ENCODE measurements around the gene ABHD2.
"Not testable (repeated sequence)": the region's sequence is repeated elsewhere in the genome, so short reads cannot be mapped to it uniquely, and the experiment has no call there.

ABHD2 gene

DNA sequence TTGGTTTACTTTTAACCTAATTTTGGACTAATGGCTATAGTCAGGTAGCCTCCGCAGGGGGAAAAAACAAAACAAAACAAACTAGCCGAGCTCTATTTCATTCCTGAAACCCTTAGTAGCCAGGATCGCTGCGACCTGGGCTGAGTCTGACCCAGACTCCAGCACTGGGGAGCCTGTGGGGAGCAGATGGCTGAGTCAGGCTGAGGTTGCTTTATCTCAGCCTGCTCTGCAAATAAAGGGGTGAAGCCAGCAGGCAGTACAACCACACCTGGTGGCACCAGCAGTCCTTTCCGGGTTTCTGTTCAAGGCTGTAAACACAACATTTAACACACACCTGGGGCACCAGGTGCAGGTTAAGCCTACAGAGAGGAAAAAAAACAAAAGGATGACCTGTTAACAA lies 27.3 kb downstream of the ABHD2 start:
- DNase-seq (ENCODE audit: low read depth, low spot score) = no peak
- POLR2A ChIA-PET = interaction anchor here (0.5 to 1.2 kb wide), 2 partner anchors 17 to 28 kb away, joined by 3 to 4 read pairs; partner anchors contain the start of gene ABHD2
- CTCF ChIA-PET = interaction anchor here (1.0 to 2.0 kb wide), 7 partner anchors 8 to 237 kb away, joined by 3 to 12 read pairs (median 3); no protein-coding TSS in a partner anchor
- no peak for TF ChIP-seq CTCF (IDR thresholded peaks at IDR 0.05; ENCODE audit: insufficient read depth, low read length, missing control alignments)
- no peak overlapping the region for H3K4me3 ChIP-seq (ENCODE audit: low read depth, low read length)

GRCh38 chr15:89116404-89116803 lies 28.1 kb downstream of the ABHD2 start:
- ChIA-PET CTCF (interaction anchor here (2.0 kb wide), 1 partner anchor 13 kb away, joined by 12 read pairs; no protein-coding TSS in a partner anchor), POLR2A (no interaction called here)
- DNase-seq (ENCODE audit: low read depth, low spot score) = no peak

GRCh38 chr15:89117790-89118189 lies 29.5 kb downstream of the ABHD2 start:
- no peak for DNase-seq (ENCODE audit: low read depth, low spot score)
- no peak overlapping the region for H3K4me3 ChIP-seq (ENCODE audit: low read depth, low read length)
- ChIA-PET CTCF (interaction anchor here (1.0 to 4.7 kb wide), 6 partner anchors 9 to 213 kb away, joined by 3 to 36 read pairs (median 6); no protein-coding TSS in a partner anchor), POLR2A (no interaction called here)
- TF ChIP-seq CTCF (IDR thresholded peaks at IDR 0.05; ENCODE audit: insufficient read depth, low read length, missing control alignments) = no peak

More at GRCh38 chr15:89116404-89116803, 28.1 kb downstream of the ABHD2 start:
- no peak overlapping the region for H3K4me3 ChIP-seq (ENCODE audit: low read depth, low read length)
- TF ChIP-seq CTCF (IDR thresholded peaks at IDR 0.05; ENCODE audit: insufficient read depth, low read length, missing control alignments) = no peak

DNA sequence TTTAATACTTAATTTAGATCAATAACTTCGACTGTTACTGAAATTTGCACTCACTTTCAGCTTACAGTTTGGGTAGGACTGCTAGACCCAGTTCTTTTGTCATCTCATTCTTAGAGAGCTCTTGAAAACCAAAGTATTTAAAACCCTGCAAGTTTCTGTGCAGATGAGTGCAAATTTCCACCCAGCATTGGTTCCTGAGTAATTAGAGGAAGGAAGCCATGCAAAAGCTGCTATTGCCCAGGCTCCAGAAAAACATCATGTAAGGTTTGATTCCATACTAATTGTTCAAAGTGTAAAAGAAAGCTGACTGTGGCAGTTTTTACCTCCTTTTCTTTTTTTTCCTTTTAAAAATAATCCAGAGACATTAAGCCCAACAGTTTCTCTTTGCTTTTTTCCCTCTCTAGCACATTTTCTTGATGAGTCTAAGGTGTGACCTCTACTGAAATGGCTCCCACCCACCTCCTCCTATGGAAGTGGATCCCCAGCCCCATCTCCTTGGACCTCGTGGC lies 30.3 kb downstream of the ABHD2 start:
- no peak overlapping the region for H3K4me3 ChIP-seq (ENCODE audit: low read depth, low read length)
- no peak for DNase-seq (ENCODE audit: low read depth, low spot score)
- POLR2A ChIA-PET = no interaction called here
- CTCF ChIA-PET = interaction anchor here (0.6 to 4.7 kb wide), 8 partner anchors 8 to 214 kb away, joined by 3 to 36 read pairs (median 4); no protein-coding TSS in a partner anchor
- no peak for TF ChIP-seq CTCF (IDR thresholded peaks at IDR 0.05; ENCODE audit: insufficient read depth, low read length, missing control alignments)

- no peak overlapping the region for H3K4me3 ChIP-seq (ENCODE audit: low read depth, low read length)
- ChIA-PET CTCF (interaction anchor here (1.1 to 4.7 kb wide), 8 partner anchors 7 to 62 kb away, joined by 3 to 36 read pairs (median 4); no protein-coding TSS in a partner anchor), POLR2A (no interaction called here)
- no peak for TF ChIP-seq CTCF (IDR thresholded peaks at IDR 0.05; ENCODE audit: insufficient read depth, low read length, missing control alignments)
- no peak for DNase-seq (ENCODE audit: low read depth, low spot score)
Observed at GRCh38 chr15:89119489-89120478, 31.5 kb downstream of the ABHD2 start.

DNA sequence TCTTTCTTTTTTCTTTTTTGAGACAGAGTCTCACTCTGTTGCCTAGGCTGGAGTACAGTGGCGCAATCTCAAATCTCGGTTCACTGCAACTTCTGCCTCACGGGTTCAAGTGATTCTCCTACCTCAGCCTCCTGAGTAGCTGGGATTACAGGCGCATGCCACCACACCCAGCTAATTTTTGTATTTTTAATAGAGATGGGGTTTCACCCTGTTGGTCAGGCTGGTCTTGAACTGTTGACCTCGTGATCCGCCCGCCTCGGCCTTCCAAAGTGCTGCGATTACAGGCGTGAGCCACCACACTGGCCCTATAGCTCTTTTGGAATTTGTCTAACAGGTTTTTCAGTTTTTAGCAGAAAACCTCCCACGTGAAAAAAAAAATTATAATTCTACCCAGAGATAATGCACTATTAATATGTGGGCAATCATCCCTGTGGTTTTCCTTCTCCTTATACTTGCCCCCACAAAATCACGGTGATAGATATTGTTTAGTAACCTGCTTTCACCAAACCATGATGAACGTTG lies 32.3 kb downstream of the ABHD2 start:
- CTCF ChIA-PET = interaction anchor here (1.1 to 4.7 kb wide), 7 partner anchors 9 to 63 kb away, joined by 3 to 36 read pairs (median 4); no protein-coding TSS in a partner anchor
- POLR2A ChIA-PET; DNase-seq (ENCODE audit: low read depth, low spot score); H3K4me3 ChIP-seq (ENCODE audit: low read depth, low read length): not testable (repeated sequence)

Measured in AG04449 (cell line).